ENCODE results near the gene C16orf86. TPM values are rescaled to one million over a fixed set of nuclear protein-coding genes. Genes with fewer than 3 reads are reported as not detected.

The C16orf86 gene
- total and polyA plus RNA-seq, 2 of the 8 experiments (the other 6 are each of a cell fraction or from before 2014, with no cell fraction given) = 1.4 to 2.3 TPM

DNA sequence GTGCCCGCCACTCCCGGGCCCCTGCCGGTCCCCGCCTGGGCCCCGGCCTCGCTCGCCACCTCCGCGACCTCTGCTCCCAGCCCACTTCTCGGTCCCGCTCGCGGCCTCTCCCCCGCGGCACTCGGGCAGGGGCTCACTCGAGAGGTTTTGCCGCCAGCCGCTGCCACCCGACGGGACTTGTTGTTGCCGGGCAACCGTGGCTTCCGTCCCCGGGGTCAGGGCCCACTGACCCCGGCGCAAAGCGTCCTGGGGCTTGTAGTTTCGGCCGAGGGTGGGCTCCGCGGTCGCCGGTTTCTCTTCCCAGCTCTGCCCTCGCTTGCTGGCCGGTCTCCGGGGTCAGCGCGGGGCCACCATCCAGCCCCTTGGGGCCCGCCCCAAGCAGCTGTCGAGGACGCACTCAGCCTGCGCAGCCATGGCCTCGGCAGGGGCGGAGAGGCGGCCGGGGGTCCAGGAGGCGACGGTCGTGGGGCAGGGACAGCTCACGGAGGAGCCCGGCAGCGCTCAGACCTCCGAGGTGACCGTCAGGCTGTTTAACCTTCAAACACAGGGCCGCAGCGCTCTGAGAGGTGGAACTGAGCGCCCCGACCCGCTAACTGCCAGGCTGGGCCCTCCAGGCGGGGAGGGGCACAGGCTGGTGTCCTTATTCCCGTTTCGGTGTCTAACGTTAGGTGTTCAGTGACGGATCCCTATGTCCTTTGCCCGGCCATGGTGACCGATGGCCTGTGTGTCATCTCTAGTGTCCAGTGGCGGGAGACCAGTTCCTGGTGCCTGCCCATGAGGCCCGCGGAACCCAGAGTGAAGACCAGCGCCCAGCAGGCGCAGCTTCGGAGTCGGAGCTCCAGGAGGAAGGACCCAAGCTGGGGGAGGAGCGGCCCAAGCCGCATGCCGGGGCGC is at the start of gene C16orf86, which contains the start of gene ENKD1 (continued):
- no peak for TF ChIP-seq SRF (IDR thresholded peaks at IDR 0.05; ENCODE audit: low read depth, low read length)
- peak; percentile 76 for TF ChIP-seq SIX5 (IDR thresholded peaks at IDR 0.05; ENCODE audit: low read depth, low read length)
- TF ChIP-seq E2F6 (IDR thresholded peaks at IDR 0.05) = no peak

Measured in H1 (cell line).